Hair follicle dermal papilla cell (primary cell): Measurements from ENCODE around the gene EPHB4. TPM values are rescaled to one million over a fixed set of nuclear protein-coding genes. Genes with fewer than 3 reads are reported as not detected.

ENCODE experiments used
- small RNA-seq: library from RNA; depleted of rRNA; stranded (forward); fragments of <200 nt; gene quantifications from one replicate; pipeline ENCODE3, GENCODE V24; 2012
- total RNA-seq: library from RNA; depleted of rRNA; stranded (reverse); fragments of >200 nt; gene quantifications from 2 replicates; pipeline ENCODE4 v1.2.3, GENCODE V29; 2012

Gene EPHB4
- 111 and 120 TPM in 2 replicates for total RNA-seq

DNA sequence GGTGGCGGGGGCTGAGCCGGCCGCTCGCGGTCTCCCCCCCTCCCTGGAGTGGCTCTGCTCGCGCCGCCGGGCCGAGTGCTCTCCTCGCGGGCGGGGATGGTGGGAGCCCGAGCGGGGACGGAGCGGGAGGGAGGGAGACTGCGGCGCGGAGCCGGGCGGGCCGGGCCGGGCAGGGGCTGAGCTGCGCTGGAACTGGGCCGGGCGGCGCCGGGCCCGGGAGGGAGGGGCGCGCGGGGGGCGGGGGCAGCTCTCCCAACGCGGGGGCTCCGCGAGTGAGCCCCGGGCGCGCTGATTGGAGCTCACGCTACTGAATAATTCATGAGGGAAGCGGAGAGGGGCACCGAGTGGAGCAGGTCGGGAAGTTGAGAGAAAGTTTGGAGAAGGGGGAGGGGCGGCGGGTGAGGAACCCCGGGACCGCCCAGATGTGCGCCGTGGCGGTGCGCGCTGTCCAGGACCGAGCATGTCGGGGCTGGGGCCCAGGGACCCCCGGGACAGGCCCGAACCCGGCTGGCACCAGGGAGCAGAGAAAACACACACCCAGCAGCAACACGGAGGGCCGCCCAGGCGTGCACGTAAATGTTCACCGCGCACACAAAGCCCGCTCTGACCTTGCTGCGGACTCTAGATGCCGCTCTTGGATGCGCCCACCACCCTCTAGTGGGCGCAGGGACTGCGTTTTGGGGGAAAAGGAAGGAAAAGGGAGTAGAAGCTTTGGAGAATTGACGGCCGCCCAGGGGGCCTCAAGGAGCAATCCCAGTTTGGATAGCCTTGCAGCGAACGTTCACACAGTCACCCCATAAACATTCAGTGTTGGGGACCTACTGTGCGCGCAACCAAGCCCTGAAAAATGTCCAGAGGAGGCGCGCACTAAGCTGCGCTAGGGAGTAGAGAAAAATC is at the start of gene EPHB4:
Gene EPHB4 (minus strand): TSS at position 194 of the 897 bp plus-strand sequence. CDS start 493 bp downstream, outside the sequence.

DNA sequence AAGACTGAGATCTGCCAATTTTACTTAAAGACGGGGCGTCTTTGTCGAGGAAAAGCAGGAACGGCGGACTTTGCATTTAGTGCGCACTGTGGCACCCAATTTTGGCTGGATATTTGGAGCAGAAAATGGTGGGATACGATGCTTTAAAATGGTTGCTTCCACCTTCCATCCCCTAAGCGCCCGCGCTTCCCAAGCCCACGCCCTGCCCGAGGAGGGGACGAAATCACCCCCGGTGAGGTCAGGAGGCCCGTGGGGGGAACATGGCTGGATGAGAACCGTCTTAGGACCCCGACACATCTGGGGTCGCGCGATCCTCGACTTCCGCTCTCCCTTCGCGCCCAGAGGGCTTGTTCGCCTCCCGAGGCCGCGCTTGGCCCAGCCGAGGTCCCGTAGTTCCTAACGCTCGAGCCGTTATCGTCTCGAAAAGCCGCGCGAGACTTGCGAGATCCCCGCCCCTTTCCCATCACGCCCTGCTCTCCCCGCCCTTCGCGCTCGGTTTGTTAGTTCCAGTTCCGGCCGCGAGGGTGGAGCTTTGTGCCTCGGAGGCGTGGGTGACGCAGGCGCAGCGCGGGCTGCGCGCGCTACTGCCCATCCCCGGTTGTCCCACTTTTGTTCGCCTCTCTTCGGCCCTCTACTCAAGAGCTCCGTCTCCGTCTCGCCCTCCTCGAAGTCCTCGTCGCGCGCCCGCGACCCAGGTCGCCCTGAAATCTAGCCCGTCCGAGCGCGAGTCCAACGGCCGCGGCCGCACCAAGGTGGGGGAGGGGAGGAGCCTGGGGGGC is 47.4 kb upstream of the EPHB4 start, which contains the start of gene SRRT:
Gene SRRT (plus strand): TSS at position 527 of the 779 bp plus-strand sequence. CDS start 488 bp downstream, outside the sequence.

DNA sequence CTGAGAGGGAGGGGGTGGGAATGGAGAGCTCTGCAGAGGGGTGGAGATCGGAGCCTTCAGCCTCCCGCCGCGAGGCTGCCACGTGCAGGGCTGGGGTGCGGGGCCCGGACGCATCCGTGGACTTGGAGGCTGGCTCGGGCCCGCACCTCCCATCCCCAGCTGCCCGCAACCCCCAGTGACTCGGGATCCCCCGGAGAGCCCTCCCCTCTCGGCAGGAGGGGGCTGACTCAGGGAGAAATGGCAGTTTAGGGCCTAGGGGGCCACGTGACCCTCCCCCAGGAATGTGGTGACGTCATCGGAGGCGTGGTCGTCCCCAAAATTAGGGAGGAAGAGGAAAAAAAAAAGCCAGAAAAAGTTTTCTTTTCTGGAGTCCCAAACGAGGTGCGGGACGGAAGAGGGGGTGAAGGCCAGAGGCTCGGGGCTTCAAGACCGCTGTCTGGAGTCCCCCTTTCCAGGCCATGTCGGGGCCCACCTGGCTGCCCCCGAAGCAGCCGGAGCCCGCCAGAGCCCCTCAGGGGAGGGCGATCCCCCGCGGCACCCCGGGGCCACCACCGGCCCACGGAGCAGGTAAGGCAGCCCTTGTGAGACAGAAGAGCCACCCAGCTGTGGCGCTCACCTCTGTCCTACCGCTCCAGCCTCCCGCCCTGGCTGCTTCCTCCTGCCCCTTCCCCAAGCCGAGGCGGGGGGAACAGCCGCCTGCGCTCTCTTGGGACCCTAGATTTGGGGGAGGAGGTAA is 39.9 kb upstream of the EPHB4 start, which contains the start of gene TRIP6:
Gene TRIP6 (plus strand): TSS at position 348 of the 736 bp plus-strand sequence. CDS start 111 bp downstream, at position 459.

DNA sequence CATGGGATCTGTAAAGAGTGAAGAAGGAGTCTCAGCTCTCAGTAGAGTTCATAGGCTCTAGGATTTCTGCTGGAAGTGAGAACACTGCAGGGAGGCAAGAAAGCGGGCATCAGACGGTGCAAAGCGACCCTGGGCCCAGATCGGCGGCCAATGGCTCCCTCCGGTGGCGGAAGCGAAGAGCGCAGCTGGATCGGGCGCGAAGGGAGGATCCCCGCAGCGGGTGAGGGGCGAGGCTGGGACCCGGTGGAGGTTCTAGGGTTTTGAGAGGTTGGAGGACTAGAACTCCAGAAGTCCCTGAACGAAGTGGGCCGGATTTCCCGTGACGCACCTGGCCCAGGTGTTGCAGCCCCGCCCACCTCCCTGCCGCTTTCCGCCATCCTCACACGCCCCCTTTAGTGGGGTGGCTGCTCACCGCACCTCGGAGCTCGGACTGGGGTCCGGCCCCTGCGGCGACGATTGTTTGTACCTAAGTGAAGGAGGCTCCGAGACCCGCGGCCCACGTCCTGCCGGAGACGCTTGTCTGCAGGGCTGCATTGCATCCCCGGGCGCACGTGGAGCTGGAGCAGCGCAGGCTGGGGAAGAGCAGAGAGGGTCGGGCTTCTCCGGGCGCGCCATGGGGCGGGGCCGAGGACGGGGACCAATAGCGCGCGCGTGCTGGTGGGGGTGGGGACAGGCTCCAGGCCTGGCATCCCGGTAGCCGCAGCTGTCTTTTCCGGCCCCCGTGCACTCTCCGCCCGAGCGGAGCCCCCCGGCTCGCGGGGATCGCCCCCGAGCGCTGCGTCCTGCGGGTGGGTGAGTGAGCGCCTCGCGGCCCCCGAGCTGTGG is 24.9 kb upstream of the EPHB4 start, which contains the start of gene SLC12A9:
Gene SLC12A9 (plus strand): TSS at position 666 of the 825 bp plus-strand sequence. CDS start 1,485 bp downstream, outside the sequence.

Small RNA genes lying within 50 kb of the gene (small RNA-seq; reads per million reads assigned to genes)
- not detected for gene RN7SL750P

Other genes starting within 250 kb of the EPHB4 start
- 22.1 and 28.4 TPM in 2 replicates for gene LRCH4, start 241.4 kb downstream of the EPHB4 start, total RNA-seq
- 0.32 and 1.2 TPM in 2 replicates for gene FBXO24, start 241.2 kb downstream of the EPHB4 start, total RNA-seq
- 254 and 321 TPM in 2 replicates for gene PCOLCE, start 225.2 kb downstream of the EPHB4 start, total RNA-seq
- 7.9 and 13.6 TPM in 2 replicates for gene MOSPD3, start 215.0 kb downstream of the EPHB4 start, total RNA-seq
- gene TFR2, start 186.0 kb downstream of the EPHB4 start, total RNA-seq: 0.49 and 1.1 TPM in 2 replicates
- gene ACTL6B, start 171.1 kb downstream of the EPHB4 start, total RNA-seq: not detected in 2 replicates
- 108 and 144 TPM in 2 replicates for gene GNB2, start 153.8 kb downstream of the EPHB4 start, total RNA-seq
- gene GIGYF1, start 133.3 kb downstream of the EPHB4 start, total RNA-seq: 22.8 and 26.9 TPM in 2 replicates
- 23.5 and 23.7 TPM in 2 replicates for gene POP7, start 121.4 kb downstream of the EPHB4 start, total RNA-seq
- not detected in 2 replicates for gene EPO, start 107.1 kb downstream of the EPHB4 start, total RNA-seq
- gene ZAN, start 93.9 kb downstream of the EPHB4 start, total RNA-seq: not detected in 2 replicates
- 29.4 and 30.2 TPM in 2 replicates for gene SLC12A9, start 25.2 kb upstream of the EPHB4 start, total RNA-seq
- gene TRIP6, start 39.9 kb upstream of the EPHB4 start, total RNA-seq: 139 and 186 TPM in 2 replicates
- gene SRRT, start 47.6 kb upstream of the EPHB4 start, total RNA-seq: 39.8 and 50.5 TPM in 2 replicates
- 7.9 and 9.2 TPM in 2 replicates for gene UFSP1, start 62.2 kb upstream of the EPHB4 start, total RNA-seq
- 0.49 TPM in 2 replicates for gene ACHE, start 68.4 kb upstream of the EPHB4 start, total RNA-seq
- gene MUC3A, start 122.0 kb upstream of the EPHB4 start, total RNA-seq: not detected in 2 replicates
- under 0.01 TPM in 1 of 2 replicates, not detected in the other for gene MUC12, start 142.0 kb upstream of the EPHB4 start, total RNA-seq
- gene MUC17, start 192.6 kb upstream of the EPHB4 start, total RNA-seq: not detected in 2 replicates